ENCODE results near the gene SNTG2.

Gene SNTG2

DNA sequence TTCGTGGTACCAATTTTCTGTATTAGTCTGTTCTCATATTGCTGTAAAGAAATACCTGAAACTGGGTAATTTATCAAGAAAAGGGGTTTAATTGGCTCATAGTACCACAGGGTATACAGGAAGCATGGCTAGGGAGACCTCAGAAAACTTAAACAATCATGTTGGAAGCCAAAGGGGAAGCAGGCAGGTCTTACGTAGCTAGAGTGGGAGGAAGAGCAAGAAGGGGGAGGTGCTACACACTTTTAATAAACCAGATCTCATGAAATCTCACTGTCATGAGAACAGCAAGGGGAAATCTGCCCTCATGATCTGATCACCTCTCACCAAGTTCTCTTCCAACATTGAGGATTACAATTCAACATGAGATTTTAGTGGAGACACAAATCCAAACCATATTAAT, 235.8 kb downstream of the SNTG2 start:
- TF ChIP-seq, protein P1, sequence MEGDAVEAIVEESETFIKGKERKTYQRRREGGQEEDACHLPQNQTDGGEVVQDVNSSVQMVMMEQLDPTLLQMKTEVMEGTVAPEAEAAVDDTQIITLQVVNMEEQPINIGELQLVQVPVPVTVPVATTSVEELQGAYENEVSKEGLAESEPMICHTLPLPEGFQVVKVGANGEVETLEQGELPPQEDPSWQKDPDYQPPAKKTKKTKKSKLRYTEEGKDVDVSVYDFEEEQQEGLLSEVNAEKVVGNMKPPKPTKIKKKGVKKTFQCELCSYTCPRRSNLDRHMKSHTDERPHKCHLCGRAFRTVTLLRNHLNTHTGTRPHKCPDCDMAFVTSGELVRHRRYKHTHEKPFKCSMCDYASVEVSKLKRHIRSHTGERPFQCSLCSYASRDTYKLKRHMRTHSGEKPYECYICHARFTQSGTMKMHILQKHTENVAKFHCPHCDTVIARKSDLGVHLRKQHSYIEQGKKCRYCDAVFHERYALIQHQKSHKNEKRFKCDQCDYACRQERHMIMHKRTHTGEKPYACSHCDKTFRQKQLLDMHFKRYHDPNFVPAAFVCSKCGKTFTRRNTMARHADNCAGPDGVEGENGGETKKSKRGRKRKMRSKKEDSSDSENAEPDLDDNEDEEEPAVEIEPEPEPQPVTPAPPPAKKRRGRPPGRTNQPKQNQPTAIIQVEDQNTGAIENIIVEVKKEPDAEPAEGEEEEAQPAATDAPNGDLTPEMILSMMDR (IDR thresholded peaks at IDR 0.05; ENCODE audit: control insufficient read depth, extremely low read depth, insufficient read depth) = no peak
- H3K4me3 ChIP-seq (ENCODE audit: low read depth, low read length) = no peak overlapping the region
- DNase-seq (ENCODE audit: low read depth) = no peak

DNA sequence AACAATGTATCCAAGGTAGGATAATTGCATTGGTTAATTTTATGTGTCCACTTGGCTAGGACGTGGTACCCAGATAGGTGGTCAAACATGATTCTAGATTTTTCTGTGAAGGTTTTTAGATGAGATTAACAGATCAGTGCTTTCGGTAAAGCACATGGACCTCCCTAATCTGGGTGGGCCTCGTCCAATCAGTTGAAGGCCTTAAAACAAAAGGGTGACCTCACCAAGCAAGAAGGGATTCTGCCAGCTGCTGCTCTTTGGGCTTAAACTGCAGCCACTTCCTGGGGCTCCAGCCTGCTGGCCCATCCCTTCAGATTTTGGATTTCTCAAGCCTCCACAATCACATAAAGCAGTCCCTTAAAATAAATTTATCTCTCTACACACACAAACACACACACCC, 236.5 kb downstream of the SNTG2 start:
- TF ChIP-seq, protein P1 (IDR thresholded peaks at IDR 0.05; ENCODE audit: control insufficient read depth, extremely low read depth, insufficient read depth) = no peak
- DNase-seq (ENCODE audit: low read depth) = no peak
- H3K4me3 ChIP-seq (ENCODE audit: low read depth, low read length) = no peak overlapping the region

DNA sequence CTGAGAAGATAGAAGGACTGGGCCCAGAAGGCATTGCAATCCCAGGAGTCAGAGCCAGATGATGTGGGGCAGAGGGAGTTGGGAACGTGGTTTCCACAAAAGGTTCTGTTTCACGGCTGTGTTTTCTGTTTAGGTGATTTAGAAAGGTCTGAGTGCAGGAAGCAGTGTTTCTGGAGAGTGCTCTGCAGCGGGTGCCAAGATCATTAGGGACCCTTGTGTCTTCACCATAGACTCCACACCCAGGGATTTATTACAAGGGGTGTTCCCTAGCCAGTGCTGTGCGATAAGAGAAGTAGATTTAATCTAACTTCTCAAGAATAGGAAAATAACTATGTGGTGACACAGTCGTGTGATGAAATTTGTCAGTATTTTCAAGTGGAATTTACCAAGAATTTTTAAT, 241.5 kb downstream of the SNTG2 start:
- H3K4me3 ChIP-seq (ENCODE audit: low read depth, low read length) = no peak overlapping the region
- no peak for DNase-seq (ENCODE audit: low read depth)
- TF ChIP-seq, protein P1 (IDR thresholded peaks at IDR 0.05; ENCODE audit: control insufficient read depth, extremely low read depth, insufficient read depth) = no peak

DNA sequence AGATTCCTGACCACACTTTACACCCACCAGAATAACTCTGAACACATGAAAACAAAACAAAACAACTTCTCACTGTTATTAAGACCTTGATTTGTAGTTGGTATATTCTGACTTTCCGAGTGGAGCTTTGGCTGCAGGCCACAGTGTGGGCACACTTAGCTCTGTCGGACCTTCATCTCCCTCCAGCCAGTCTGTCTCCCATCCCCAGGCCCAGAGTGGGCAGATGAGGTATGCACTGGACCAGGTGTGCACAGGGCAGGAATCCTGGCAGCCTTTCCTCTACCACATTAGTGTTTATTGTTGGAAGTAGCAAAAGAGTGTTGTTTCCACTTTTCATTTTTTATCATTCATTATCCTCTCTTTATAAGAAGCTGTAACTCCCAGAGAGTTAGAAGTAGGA, 243.2 kb downstream of the SNTG2 start:
- DNase-seq (ENCODE audit: low read depth) = no peak

DNA sequence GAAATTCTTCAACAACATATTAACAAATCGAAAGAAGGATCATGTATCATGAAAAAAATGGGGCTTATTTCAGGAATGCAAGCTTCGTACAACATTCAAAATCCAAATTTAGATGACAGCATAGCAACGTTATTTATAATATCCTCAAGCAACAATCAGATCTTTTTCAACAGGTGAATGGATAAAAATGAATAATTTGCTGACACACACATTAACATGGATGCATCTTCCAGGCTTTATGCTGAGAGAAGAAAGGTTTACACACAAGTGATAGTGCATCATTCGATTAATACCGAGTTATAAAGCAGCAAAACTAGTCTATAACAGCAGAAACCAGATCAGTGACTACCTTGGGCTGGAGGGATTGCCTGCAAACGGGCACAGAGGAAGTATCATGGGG, 253.1 kb downstream of the SNTG2 start:
- TF ChIP-seq, protein P1 (IDR thresholded peaks at IDR 0.05; ENCODE audit: control insufficient read depth, extremely low read depth, insufficient read depth) = no peak
- DNase-seq (ENCODE audit: low read depth) = no peak

More for the DNA sequence above, 243.2 kb downstream of the SNTG2 start:
- H3K4me3 ChIP-seq (ENCODE audit: low read depth, low read length) = no peak overlapping the region
- TF ChIP-seq, protein P1 (IDR thresholded peaks at IDR 0.05; ENCODE audit: control insufficient read depth, extremely low read depth, insufficient read depth) = no peak

DNA sequence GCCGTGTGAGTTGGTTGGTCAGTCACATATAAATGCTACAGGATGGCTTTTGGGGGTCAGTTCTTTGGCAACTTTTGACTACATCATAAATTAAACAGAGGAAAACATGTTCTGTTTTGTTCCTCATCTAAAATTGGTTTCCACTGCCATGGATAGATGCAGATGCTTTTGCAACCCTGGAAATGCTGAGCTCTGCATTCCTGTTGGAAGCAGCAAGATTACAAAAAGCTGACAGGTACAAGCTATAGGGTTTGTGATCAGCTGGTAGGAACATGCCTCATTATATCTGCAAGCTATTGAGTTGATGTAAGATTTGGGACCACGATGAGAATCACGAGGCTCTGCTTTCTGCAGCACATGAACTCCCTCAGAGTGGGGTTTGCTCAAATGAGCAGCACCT, 255.2 kb downstream of the SNTG2 start:
- H3K4me3 ChIP-seq (ENCODE audit: low read depth, low read length) = no peak overlapping the region
- no peak for DNase-seq (ENCODE audit: low read depth)
- TF ChIP-seq, protein P1 (IDR thresholded peaks at IDR 0.05; ENCODE audit: control insufficient read depth, extremely low read depth, insufficient read depth) = no peak

More for the DNA sequence above, 253.1 kb downstream of the SNTG2 start:
- no peak overlapping the region for H3K4me3 ChIP-seq (ENCODE audit: low read depth, low read length)

DNA sequence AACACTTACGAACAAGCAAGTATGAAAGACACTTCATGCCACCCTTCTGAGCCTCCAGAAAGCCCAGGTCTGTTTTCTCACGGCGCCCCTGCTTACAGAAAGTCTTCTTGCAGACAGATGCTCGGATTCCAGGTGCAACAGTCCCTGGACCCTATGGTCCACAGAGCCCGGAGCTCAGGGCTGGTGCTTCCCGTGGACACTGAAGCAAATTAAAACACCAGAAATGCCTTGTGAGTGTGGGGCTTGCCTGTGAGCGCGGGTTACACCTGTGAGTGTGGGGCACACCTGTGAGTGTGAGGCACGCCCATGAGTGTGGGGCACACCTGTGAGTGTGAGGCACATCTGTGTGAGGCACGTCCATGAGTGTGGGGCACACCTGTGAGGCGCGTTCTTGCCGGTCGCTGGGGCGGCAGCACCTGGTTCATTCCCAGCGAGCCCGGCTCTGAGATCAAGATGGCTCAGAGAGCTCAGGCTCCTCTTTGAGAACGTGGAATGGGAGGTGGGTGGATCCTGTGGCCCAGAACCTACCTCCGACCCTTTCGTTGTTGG, 257.4 kb downstream of the SNTG2 start:
- TF ChIP-seq, protein P1 (IDR thresholded peaks at IDR 0.05; ENCODE audit: control insufficient read depth, extremely low read depth, insufficient read depth) = no peak
- no peak overlapping the region for H3K4me3 ChIP-seq (ENCODE audit: low read depth, low read length)
- DNase-seq (ENCODE audit: low read depth) = no peak

Measured in LNCaP clone FGC (cell line).